Adrenal gland (tissue), 12 donors: ENCODE results near the gene FAT1. TPM values are rescaled to one million over a fixed set of nuclear protein-coding genes. Genes with fewer than 3 reads are reported as not detected.

Experiments
- DNase-seq, 7 donors: peaks; one replicate each; pipeline ENCODE4 v3.0.0-alpha.2; 2019 to 2020
- H3K27ac ChIP-seq, 5 donors: fragments of 200-600 bp; sonication (generic) in 4 of 5; 1 replicate in 3 of 5; 2 replicates in 2 of 5; pipeline versions ENCODE4 v1.5.1 to v1.8.0; 2016 to 2020; ENCODE audit warnings: mild to moderate bottlenecking in 1 of 5
- H3K27me3 ChIP-seq: fragments of 200-600 bp; 2 replicates; pipeline ENCODE4 v1.8.0; 2021
- H3K36me3 ChIP-seq, 2 donors: fragments of 200-600 bp; replicated peaks in 1 of 2; 1 replicate in 1 of 2; 2 replicates in 1 of 2; pipeline versions ENCODE4 v1.5.1 to v1.8.0; 2018 to 2022
- H3K4me1 ChIP-seq, 2 donors: fragments of 200-600 bp; replicated peaks in 1 of 2; 1 replicate in 1 of 2; 2 replicates in 1 of 2; pipeline versions ENCODE4 v1.5.1 to v1.8.0; 2018 to 2021
- H3K4me3 ChIP-seq, 4 donors: fragments of 200-600 bp; sonication (generic) in 3 of 4; one replicate each; pipeline ENCODE4 v1.5.1; 2016 to 2018
- H3K9me3 ChIP-seq, 3 donors: fragments of 200-600 bp; sonication (generic) in 1 of 3; replicated peaks in 1 of 3; 1 replicate in 2 of 3; 2 replicates in 1 of 3; pipeline versions ENCODE4 v1.5.1 to v1.8.0; 2016 to 2021
- POLR2A ChIP-seq, 2 donors: fragments of 450-650 bp; IDR thresholded peaks; one replicate each; pipeline ENCODE4 v1.6.1; 2017; ENCODE audit warnings: antibody characterized with exemption in 2 of 2, mild to moderate bottlenecking in 2 of 2, moderate library complexity in 1 of 2
- WGBS, 4 donors: extraction: QIAGEN DNeasy Blood & Tissue Kit in 2 of 4; methylation state at CpG; one replicate each; pipeline versions ENCODE4 v1.1.5 to v1.1.7; 2013 to 2017; 5-methylcytosine and 5-hydroxymethylcytosine counted together
- intact Hi-C, 2 donors: fragments of 100-400 bp; cut with DNase I; formaldehyde crosslinking; loops; one replicate each; pipeline versions ENCODE4 v1.14.1 to v1.15.0; 2022 to 2023
- polyA plus RNA-seq, 3 donors: library from polyadenylated mRNA; stranded (reverse); fragments of 200-250 nt in 2 of 3; fragments of 350-450 nt in 1 of 3; fragmentation: Illumina TruSeq in 1 of 3; extraction: RNeasy Lipid Tissue Mini Kit (QIAGEN cat#74804) in 1 of 3; gene quantifications; one replicate each; pipeline ENCODE4 v1.2.3, GENCODE V29; 2013 to 2014
- total RNA-seq, 9 donors: library from RNA; depleted of rRNA in 4 of 9; stranded (reverse); fragments of >200 nt in 4 of 9; fragments of 120-200 nt in 1 of 9; fragmentation: NEBNext Ultra II Directional in 1 of 9; extraction: Animal tissue kit (Norgen Biotek cat#: 25700) in 1 of 9; gene quantifications; one replicate each; pipeline versions ENCODE4 v1.1.0 to v1.2.4, GENCODE V29; 2013 to 2023
- TF ChIP-seq, protein P1 (sequence below), 6 experiments: fragments of 450-650 bp in 4 of 6; fragments of 200-600 bp in 2 of 6; sonication (generic) in 1 of 6; IDR thresholded peaks; 1 replicate in 5 of 6; 2 replicates in 1 of 6; pipeline versions ENCODE4 v1.5.1 to v1.8.0; 2016 to 2021; ENCODE audit warnings: antibody characterized with exemption in 6 of 6, mild to moderate bottlenecking in 2 of 6, moderate library complexity in 1 of 6
- donor health status: healthy with polysubstance abuse.
- donor health status: Bipolar disorder and iron deficiency.
- donor health status: DM: yes; HTN: yes; CAD: no.
- donor health status: DM: no; HTN: no; CAD: no.
- donor health status: DM: no; HTN: no; CAD: no.
- donor health status: DM: yes; HTN: yes; CAD: no.

Gene FAT1
- total and polyA plus RNA-seq, 12 donors = 0.79 to 147 (median 6.3) TPM

- no peak overlapping the region for H3K4me3 ChIP-seq
- H3K36me3 ChIP-seq = no peaks in the 10 kb centered on the region
- no peak overlapping the region for H3K27ac ChIP-seq
- H3K4me1 ChIP-seq = no peaks in the 10 kb centered on the region
- H3K27me3 ChIP-seq = no peaks in the 10 kb centered on the region
- DNase-seq = no peak
- 79 to 90% (median 87%) methylated on average over 10 of the region's 10 CpGs for WGBS, 4 donors
- no peaks in the 10 kb centered on the region for H3K9me3 ChIP-seq
- intact Hi-C loops = no loop called here
- TF ChIP-seq, protein P1, sequence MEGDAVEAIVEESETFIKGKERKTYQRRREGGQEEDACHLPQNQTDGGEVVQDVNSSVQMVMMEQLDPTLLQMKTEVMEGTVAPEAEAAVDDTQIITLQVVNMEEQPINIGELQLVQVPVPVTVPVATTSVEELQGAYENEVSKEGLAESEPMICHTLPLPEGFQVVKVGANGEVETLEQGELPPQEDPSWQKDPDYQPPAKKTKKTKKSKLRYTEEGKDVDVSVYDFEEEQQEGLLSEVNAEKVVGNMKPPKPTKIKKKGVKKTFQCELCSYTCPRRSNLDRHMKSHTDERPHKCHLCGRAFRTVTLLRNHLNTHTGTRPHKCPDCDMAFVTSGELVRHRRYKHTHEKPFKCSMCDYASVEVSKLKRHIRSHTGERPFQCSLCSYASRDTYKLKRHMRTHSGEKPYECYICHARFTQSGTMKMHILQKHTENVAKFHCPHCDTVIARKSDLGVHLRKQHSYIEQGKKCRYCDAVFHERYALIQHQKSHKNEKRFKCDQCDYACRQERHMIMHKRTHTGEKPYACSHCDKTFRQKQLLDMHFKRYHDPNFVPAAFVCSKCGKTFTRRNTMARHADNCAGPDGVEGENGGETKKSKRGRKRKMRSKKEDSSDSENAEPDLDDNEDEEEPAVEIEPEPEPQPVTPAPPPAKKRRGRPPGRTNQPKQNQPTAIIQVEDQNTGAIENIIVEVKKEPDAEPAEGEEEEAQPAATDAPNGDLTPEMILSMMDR (IDR thresholded peaks at IDR 0.05) = no peak
- TF ChIP-seq POLR2A (IDR thresholded peaks at IDR 0.05) = no peak
Measured at GRCh38 chr4:186627226-186627865, 96.3 kb downstream of the FAT1 start.

- Histone ChIP-seq H3K4me3 (no peak overlapping the region), H3K27me3 (no peaks in the 10 kb centered on the region), H3K4me1 (no peaks in the 10 kb centered on the region), H3K9me3 (no peaks in the 10 kb centered on the region), H3K27ac (no peak overlapping the region), H3K36me3 (no peaks in the 10 kb centered on the region)
- 72 to 79% (median 75%) methylated on average over 1 of the region's 1 CpG for WGBS, 4 donors
- no peak for TF ChIP-seq POLR2A (IDR thresholded peaks at IDR 0.05)
- TF ChIP-seq, protein P1 (IDR thresholded peaks at IDR 0.05) = no peak
- intact Hi-C loops = no loop called here
- DNase-seq = no peak
Measured at GRCh38 chr4:186624951-186625350, 98.7 kb downstream of the FAT1 start.

DNA sequence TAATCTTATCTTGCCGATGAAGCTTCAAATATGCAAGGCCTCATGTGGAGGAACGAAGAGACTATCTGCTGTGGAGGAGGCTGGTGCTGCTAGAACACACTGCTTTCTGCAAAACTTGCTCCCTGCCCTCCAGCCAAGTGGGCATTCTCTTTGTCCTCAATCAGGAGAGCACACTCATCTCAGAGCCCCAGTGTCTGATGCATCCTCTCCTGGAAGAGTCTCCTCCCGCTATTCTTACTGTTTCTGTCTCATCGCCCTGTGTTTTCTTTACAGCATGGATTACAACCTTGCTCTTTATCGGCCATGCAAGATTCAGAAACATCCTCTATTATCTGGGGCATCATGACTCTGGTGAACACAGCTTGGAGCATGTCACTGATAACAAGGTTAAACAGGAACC is 100.1 kb downstream of the FAT1 start:
- intact Hi-C loops = no loop called here
- WGBS, 4 donors = 85 to 93% (median 87%) methylated on average over 5 of the region's 5 CpGs
- H3K27ac ChIP-seq = no peak overlapping the region
- H3K36me3 ChIP-seq = no peaks in the 10 kb centered on the region
- TF ChIP-seq POLR2A (IDR thresholded peaks at IDR 0.05) = no peak
- TF ChIP-seq, protein P1 (IDR thresholded peaks at IDR 0.05) = no peak
- H3K4me3 ChIP-seq = no peak overlapping the region
- no peaks in the 10 kb centered on the region for H3K27me3 ChIP-seq
- no peaks in the 10 kb centered on the region for H3K4me1 ChIP-seq
- DNase-seq = no peak
- no peaks in the 10 kb centered on the region for H3K9me3 ChIP-seq

DNA sequence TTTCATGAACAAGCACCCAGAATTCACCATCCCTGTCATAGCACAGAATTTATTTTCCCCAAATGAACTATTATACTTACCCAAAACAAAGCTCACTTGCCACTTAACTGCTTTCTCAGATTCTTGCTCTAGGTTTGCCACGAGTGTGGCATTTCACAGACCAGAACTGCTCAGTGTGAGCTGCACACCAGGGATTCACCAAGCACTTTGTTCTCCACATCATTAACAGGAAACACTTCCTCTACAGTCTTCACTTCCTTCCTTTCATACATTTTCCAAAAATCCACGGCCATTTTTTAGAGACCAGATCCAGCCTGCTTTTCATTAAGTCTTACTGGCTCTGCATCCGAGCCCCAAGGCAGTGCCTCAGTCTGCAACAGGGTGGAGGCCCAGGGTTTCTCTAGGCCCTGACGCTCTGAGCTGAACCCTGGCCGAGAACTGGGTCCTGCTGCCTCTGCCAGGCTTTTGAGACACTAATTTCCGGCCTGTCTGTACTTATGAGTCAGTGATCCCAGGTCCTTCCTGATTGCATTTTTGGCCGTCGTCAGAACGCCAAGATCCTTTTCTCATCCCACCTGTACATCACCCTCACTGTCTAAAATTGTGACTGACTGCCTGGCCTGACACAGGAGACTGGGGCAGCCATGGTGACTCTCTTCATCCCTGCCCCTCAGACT is 100.7 kb downstream of the FAT1 start:
- H3K36me3 ChIP-seq = no peaks in the 10 kb centered on the region
- H3K4me1 ChIP-seq = no peaks in the 10 kb centered on the region
- no peak for DNase-seq
- H3K4me3 ChIP-seq = no peak overlapping the region
- H3K27me3 ChIP-seq = no peaks in the 10 kb centered on the region
- intact Hi-C loops = no loop called here
- TF ChIP-seq, protein P1 (IDR thresholded peaks at IDR 0.05) = no peak
- no peak for TF ChIP-seq POLR2A (IDR thresholded peaks at IDR 0.05)
- 73 to 80% (median 77%) methylated on average over 9 of the region's 9 CpGs for WGBS, 4 donors
- no peak overlapping the region for H3K27ac ChIP-seq
- H3K9me3 ChIP-seq = no peaks in the 10 kb centered on the region
